HL-60 (cell line): ENCODE results near the gene AZU1.
"Not testable (repeated sequence)": the region's sequence is repeated elsewhere in the genome, so short reads cannot be mapped to it uniquely, and the experiment has no call there.

Source experiments
- DNase-seq, 2 experiments: peaks; one replicate each; pipeline ENCODE4 v3.0.0-alpha.2; 2010 to 2020; ENCODE audit warnings: low read depth in 1 of 2, low spot score in 1 of 2
- H3K27ac ChIP-seq: fragments of 250-450 bp; sonication (Bioruptor Pico); replicated peaks from 2 replicates; pipeline ENCODE4 v1.5.1; 2020; ENCODE audit warnings: mild to moderate bottlenecking, moderate library complexity
- H3K27me3 ChIP-seq: fragments of 250-450 bp; sonication (Bioruptor Pico); 2 replicates; pipeline ENCODE4 v1.5.1; 2021; ENCODE audit warnings: mild to moderate bottlenecking, moderate library complexity; ENCODE audit not compliant: insufficient read depth, poor library complexity, severe bottlenecking
- H3K4me3 ChIP-seq: replicated peaks from 2 replicates; pipeline ENCODE4 v1.5.1; 2011; ENCODE audit warnings: mild to moderate bottlenecking, control low read depth, low read length; ENCODE audit not compliant: insufficient read depth
- GABPA ChIP-seq: IDR thresholded peaks from 2 replicates; pipeline ENCODE4 v1.6.1; 2012; ENCODE audit warnings: low read depth
- POLR2AphosphoS5 ChIP-seq: IDR thresholded peaks from 2 replicates; pipeline ENCODE4 v1.6.1; 2012; ENCODE audit warnings: low read depth
- SPI1 ChIP-seq: IDR thresholded peaks from 2 replicates; pipeline ENCODE4 v1.6.1; 2012; ENCODE audit warnings: low read depth, mild to moderate bottlenecking, borderline replicate concordance
- microRNA-seq: library from miRNA; unstranded; fragments of <30 nt; microRNA quantifications from one replicate; pipeline ENCODE4, GENCODE V29; 2018
- TF ChIP-seq, protein P1 (sequence below): IDR thresholded peaks from one replicate; pipeline ENCODE4 v1.5.1; 2011; ENCODE audit warnings: low read length, control low read depth, inconsistent platforms; ENCODE audit not compliant: insufficient read depth
- TF ChIP-seq, protein P2 (sequence below): IDR thresholded peaks from 2 replicates; pipeline ENCODE4 v1.6.1; 2012; ENCODE audit warnings: low read depth; ENCODE audit not compliant: insufficient replicate concordance

AZU1 gene

DNA sequence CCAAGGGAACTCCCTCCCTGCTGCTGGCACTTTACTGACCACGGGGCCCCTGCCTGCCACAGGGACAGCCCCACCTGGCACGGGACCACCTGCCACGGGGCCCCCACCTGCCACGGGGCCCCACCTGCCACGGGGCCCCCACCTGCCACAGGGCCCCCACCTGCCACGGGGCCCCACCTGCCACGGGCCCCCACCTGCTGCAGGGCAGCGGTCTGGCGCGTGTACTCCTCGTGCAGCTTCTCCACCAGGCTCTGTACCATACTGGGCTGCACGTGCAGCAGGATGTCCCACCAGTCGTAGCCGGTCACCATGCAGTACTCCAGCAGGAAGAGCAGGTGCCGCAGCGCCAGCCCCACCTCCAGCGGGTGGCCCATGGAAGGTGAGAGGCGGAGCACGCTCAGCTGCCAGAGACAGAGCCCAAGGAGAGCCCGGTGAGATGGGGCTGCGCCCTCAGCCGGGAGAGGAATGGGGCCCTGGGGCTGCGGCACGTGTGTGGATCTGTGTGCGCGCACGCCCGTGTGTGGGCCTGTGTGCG, 49.2 kb downstream of the AZU1 start:
- TF ChIP-seq, protein P1, sequence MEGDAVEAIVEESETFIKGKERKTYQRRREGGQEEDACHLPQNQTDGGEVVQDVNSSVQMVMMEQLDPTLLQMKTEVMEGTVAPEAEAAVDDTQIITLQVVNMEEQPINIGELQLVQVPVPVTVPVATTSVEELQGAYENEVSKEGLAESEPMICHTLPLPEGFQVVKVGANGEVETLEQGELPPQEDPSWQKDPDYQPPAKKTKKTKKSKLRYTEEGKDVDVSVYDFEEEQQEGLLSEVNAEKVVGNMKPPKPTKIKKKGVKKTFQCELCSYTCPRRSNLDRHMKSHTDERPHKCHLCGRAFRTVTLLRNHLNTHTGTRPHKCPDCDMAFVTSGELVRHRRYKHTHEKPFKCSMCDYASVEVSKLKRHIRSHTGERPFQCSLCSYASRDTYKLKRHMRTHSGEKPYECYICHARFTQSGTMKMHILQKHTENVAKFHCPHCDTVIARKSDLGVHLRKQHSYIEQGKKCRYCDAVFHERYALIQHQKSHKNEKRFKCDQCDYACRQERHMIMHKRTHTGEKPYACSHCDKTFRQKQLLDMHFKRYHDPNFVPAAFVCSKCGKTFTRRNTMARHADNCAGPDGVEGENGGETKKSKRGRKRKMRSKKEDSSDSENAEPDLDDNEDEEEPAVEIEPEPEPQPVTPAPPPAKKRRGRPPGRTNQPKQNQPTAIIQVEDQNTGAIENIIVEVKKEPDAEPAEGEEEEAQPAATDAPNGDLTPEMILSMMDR, result no peak
- TF ChIP-seq POLR2AphosphoS5, result no peak
- no peak for TF ChIP-seq SPI1
- TF ChIP-seq, protein P2, sequence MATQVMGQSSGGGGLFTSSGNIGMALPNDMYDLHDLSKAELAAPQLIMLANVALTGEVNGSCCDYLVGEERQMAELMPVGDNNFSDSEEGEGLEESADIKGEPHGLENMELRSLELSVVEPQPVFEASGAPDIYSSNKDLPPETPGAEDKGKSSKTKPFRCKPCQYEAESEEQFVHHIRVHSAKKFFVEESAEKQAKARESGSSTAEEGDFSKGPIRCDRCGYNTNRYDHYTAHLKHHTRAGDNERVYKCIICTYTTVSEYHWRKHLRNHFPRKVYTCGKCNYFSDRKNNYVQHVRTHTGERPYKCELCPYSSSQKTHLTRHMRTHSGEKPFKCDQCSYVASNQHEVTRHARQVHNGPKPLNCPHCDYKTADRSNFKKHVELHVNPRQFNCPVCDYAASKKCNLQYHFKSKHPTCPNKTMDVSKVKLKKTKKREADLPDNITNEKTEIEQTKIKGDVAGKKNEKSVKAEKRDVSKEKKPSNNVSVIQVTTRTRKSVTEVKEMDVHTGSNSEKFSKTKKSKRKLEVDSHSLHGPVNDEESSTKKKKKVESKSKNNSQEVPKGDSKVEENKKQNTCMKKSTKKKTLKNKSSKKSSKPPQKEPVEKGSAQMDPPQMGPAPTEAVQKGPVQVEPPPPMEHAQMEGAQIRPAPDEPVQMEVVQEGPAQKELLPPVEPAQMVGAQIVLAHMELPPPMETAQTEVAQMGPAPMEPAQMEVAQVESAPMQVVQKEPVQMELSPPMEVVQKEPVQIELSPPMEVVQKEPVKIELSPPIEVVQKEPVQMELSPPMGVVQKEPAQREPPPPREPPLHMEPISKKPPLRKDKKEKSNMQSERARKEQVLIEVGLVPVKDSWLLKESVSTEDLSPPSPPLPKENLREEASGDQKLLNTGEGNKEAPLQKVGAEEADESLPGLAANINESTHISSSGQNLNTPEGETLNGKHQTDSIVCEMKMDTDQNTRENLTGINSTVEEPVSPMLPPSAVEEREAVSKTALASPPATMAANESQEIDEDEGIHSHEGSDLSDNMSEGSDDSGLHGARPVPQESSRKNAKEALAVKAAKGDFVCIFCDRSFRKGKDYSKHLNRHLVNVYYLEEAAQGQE, result no peak
- TF ChIP-seq GABPA, result no peak
- no peaks in the 10 kb centered on the region for H3K27me3 ChIP-seq
- H3K4me3 ChIP-seq, result no peak overlapping the region
- H3K27ac ChIP-seq, result no peak overlapping the region
- DNase-seq, result no peak

DNA sequence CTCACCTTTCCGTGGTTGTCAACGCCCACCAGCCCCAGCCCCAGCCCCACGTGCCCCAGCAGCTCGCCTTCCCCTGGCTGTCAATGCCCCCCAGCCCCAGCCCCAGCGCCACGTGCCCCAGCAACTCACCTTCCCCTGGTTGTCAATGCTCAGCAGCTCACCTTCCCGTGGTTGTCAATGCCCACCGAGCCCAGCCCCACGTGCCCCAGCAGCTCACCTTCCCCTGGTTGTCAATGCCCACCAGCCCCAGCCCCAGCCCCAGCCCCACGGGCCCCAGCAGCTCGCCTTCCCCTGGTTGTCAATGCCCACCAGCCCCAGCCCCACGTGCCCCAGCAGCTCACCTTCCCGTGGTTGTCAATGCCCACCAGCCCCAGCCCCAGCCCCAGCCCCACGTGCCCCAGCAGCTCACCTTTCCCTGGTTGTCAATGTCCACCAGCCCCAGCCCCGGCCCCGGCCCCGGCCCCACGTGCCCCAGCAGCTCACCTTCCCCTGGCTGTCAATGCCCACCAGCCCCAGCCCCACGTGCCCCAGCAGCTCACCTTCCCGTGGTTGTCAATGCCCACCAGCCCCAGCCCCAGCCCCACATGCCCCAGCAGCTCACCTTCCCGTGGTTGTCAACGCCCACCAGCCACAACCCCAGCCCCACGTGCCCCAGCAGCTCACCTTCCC, 50.5 kb downstream of the AZU1 start:
- not testable (repeated sequence) for H3K4me3 ChIP-seq, DNase-seq, H3K27me3 ChIP-seq, H3K27ac ChIP-seq

DNA sequence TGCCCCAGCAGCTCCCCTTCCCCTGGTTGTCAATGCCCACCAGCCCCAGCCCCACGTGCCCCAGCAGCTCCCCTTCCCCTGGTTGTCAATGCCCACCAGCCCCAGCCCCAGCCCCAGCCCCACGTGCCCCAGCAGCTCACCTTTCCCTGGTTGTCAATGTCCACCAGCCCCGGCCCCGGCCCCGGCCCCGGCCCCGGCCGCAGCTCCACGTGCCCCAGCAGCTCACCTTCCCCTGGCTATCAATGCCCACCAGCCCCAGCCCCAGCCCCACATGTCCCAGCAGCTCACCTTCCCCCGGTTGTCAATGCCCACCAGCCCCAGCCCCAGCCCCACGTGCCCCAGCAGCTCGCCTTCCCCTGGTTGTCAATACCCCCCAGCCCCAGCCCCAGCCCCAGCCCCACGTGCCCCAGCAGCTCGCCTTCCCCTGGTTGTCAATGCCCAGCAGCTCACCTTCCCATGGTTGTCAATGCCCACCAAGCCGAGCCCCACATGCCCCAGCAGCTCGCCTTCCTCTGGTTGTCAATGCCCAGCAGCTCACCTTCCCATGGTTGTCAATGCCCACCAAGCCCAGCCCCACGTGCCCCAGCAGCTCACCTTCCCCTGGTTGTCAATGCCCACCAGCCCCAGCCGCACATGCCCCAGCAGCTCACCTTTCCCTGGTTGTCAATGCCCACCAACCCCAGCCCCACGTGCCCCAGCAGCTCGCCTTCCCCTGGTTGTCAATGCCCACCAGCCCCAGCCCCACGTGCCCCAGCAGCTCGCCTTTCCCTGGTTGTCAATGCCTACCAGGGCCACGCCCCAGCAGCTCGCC, 51.3 kb downstream of the AZU1 start:
- H3K4me3 ChIP-seq, H3K27ac ChIP-seq, DNase-seq, H3K27me3 ChIP-seq: not testable (repeated sequence)

DNA sequence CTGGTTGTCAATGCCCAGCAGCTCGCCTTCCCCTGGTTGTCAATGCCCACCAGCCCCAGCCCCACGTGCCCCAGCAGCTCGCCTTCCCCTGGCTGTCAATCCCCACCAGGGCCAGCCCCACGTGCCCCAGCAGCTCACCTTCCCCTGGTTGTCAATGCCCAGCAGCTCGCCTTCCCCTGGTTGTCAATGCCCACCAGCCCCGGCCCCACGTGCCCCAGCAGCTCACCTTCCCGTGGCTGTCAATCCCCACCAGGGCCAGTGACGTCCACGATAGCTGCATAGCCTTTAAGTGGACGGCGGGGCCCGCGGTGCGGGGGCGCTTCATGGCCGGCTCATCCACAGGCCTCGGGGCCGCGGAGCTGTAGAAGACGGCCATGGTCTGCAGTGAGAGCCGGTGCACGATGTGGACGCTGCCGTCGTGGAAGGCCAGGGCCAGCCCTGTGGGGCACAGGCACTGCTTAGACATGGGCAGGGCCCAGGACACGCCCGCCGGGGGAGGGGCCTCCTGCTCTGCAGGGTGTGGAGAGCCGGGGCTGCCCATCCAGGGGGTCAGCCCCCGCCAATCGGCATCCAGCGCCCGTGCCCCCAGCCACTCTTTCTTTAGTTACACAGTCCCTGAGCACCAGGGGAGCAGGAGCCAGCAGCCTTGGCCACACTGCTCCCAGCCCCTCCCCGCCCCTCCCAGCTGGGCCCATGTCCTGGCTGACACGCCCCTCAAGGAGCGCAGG, 52.2 kb downstream of the AZU1 start:
- DNase-seq, result no peak
- TF ChIP-seq, protein P2, result no peak
- TF ChIP-seq, protein P1, result no peak
- TF ChIP-seq SPI1 (no peak), POLR2AphosphoS5 (no peak), GABPA (no peak)
- no peak overlapping the region for H3K27ac ChIP-seq
- H3K27me3 ChIP-seq, result no peaks in the 10 kb centered on the region
- no peak overlapping the region for H3K4me3 ChIP-seq

Small RNAs within 50 kb of the gene (microRNA-seq; reads per million reads assigned to microRNA genes)
- gene MIR3187, result 38.6 reads per million, percentile 56 among the genes with 10 or more reads in this experiment
- 7.8 reads per million, percentile 25 among the genes with 10 or more reads in this experiment for gene MIR4745
